Epithelial cell of esophagus (primary cell): ENCODE measurements around the gene C1orf167.

Experiments
- DNase-seq: peaks from one replicate; pipeline ENCODE4 v3.0.0; 2010; ENCODE audit warnings: low read depth
- H3K4me3 ChIP-seq: 2 replicates; pipeline ENCODE4 v1.5.1; 2011; ENCODE audit warnings: mild to moderate bottlenecking, low read length, control low read depth
- CTCF ChIP-seq: IDR thresholded peaks from 2 replicates; pipeline ENCODE4 v1.5.1; 2011; ENCODE audit warnings: low read depth, mild to moderate bottlenecking, low read length, control low read depth, inconsistent platforms; ENCODE audit not compliant: insufficient read depth; ENCODE audit errors: missing control alignments

Gene C1orf167

GRCh38 chr1:11778844-11779623, 17.0 kb downstream of the C1orf167 start:
- TF ChIP-seq CTCF, result no peak
- H3K4me3 ChIP-seq, result no peak overlapping the region

GRCh38 chr1:11779715-11780379, 17.9 kb downstream of the C1orf167 start:
- no peak for TF ChIP-seq CTCF
- DNase-seq, result no peak
- no peak overlapping the region for H3K4me3 ChIP-seq

More at GRCh38 chr1:11778844-11779623, 17.0 kb downstream of the C1orf167 start:
- no peak for DNase-seq

GRCh38 chr1:11780380-11781147, 18.6 kb downstream of the C1orf167 start:
- no peak for DNase-seq
- TF ChIP-seq CTCF, result no peak
- no peak overlapping the region for H3K4me3 ChIP-seq

- no peak for TF ChIP-seq CTCF
- no peak overlapping the region for H3K4me3 ChIP-seq
Measured at GRCh38 chr1:11781297-11781696, 19.3 kb downstream of the C1orf167 start.

GRCh38 chr1:11782127-11782708, 20.2 kb downstream of the C1orf167 start:
- no peak for TF ChIP-seq CTCF
- no peak for DNase-seq
- no peak overlapping the region for H3K4me3 ChIP-seq

More at GRCh38 chr1:11781297-11781696, 19.3 kb downstream of the C1orf167 start:
- no peak for DNase-seq

GRCh38 chr1:11783556-11783955, 21.6 kb downstream of the C1orf167 start:
- H3K4me3 ChIP-seq, result no peak overlapping the region
- no peak for DNase-seq
- TF ChIP-seq CTCF, result no peak
